GM04503 (cell line): ENCODE data around the gene ALS2.
"Not testable (repeated sequence)": the region's sequence is repeated elsewhere in the genome, so short reads cannot be mapped to it uniquely, and the experiment has no call there.

Experiments used
- DNase-seq: peaks from one replicate; pipeline ENCODE4 v3.0.0-alpha.2; 2012; ENCODE audit warnings: low read depth

Gene ALS2

GRCh38 chr2:201674794-201675193 is 105.9 kb downstream of the ALS2 start:
- DNase-seq: no peak

GRCh38 chr2:201674298-201674697 is 106.4 kb downstream of the ALS2 start:
- DNase-seq: no peak

GRCh38 chr2:201673546-201673945 is 107.2 kb downstream of the ALS2 start:
- DNase-seq: no peak

GRCh38 chr2:201671205-201671604 is 109.5 kb downstream of the ALS2 start:
- not testable (repeated sequence) for DNase-seq

- no peak for DNase-seq
Measured at GRCh38 chr2:201669865-201670264, 110.9 kb downstream of the ALS2 start.

GRCh38 chr2:201668402-201668910 is 112.3 kb downstream of the ALS2 start:
- no peak for DNase-seq

- no peak for DNase-seq
Measured at GRCh38 chr2:201664334-201664733, 116.4 kb downstream of the ALS2 start.

- DNase-seq: no peak
Measured at GRCh38 chr2:201661366-201661765, 119.4 kb downstream of the ALS2 start.

GRCh38 chr2:201660293-201660895 is 120.3 kb downstream of the ALS2 start:
- no peak for DNase-seq

- no peak for DNase-seq
Measured at GRCh38 chr2:201656740-201657139, 124.0 kb downstream of the ALS2 start.

- DNase-seq: no peak
Measured at GRCh38 chr2:201656102-201656501, 124.6 kb downstream of the ALS2 start.

- DNase-seq: peak; percentile 85
Measured at GRCh38 chr2:201654616-201655384, 125.9 kb downstream of the ALS2 start.

GRCh38 chr2:201653221-201653620 is 127.5 kb downstream of the ALS2 start:
- no peak for DNase-seq
